HTERT RPE-1 (cell line): ENCODE results near the gene PHIP.

ENCODE experiments used
- in situ Hi-C: fragments of 300-500 bp; cut with MboI; formaldehyde crosslinking; loops from 4 replicates; pipeline ENCODE4 v1.14.3; 2020; ENCODE audit warnings: low sequenced_read_pairs

The PHIP gene

DNA sequence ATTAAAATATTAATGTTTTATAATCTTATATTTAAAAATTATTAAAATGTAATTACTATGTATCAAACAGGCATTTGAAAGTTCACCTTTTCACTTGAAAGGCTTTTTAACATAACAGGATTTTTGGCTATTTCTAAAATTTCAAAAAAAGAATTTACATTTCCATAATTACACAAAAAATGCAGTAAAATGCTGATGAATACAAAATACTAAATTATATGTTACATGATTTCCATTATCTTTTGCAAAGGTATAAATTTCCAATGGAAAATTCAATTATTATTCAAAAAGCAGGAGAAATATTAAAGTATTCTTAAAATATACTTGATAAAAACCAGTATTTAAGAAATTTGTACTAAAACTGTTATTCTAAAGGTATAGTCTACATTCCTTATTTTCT is 66.1 kb downstream of the PHIP start:
- in situ Hi-C loops: no loop called here

DNA sequence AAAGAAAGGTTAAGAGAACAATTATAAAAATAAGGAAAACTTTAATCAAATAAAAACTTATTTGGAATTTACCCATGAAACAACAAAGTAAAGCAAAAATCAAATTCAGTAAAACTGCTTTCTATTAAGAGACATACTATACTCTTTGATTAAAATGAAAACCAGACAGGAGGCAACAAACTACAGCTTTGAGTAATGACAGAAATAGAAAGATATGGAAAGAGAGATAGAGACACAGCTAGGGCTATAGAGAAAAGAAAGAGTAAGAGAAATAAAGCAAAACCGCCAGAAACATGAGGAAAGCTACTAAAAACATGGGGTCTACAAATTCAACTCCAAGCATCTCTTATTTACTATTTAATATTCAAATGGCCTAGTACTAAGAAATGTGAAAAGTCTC is 67.6 kb downstream of the PHIP start:
- in situ Hi-C loops: no loop called here

DNA sequence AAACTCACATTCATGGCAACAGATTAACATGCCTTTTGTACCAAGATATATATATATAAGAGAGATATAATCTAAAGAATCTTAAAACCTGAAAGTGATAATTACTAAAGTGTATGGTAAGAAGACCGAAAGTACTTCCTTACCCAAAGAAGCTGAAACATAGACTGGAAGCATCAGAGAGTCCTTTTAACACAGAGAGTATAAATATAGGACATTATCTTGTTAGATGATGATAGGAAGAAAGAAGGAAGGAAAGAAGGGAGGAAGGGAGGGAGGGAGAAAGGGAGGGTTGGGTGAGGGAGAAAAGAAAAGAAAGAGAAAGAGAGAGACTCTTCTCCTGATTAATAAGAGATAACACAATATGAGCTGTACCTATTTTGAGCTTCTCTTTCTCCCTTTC is 68.2 kb downstream of the PHIP start:
- in situ Hi-C loops: no loop called here

DNA sequence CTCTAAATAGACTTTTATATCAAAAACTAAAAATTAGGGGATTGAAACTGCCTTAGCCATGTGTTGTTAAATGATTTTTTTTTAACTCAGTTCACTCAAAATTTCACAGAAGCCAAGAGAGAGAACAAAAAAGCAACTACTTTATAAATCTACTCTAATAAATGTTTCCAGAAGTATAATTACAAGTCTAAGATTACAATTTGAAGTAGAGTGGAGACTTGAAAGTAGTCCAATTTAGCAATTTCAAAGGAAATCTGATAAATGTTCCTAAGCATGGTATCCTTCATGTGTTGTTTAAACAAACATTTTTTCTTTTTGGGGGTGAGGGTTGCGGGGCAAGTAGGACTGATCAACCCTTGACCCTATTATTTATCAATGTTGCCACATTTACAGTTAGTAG is 72.6 kb downstream of the PHIP start:
- in situ Hi-C loops: no loop called here

DNA sequence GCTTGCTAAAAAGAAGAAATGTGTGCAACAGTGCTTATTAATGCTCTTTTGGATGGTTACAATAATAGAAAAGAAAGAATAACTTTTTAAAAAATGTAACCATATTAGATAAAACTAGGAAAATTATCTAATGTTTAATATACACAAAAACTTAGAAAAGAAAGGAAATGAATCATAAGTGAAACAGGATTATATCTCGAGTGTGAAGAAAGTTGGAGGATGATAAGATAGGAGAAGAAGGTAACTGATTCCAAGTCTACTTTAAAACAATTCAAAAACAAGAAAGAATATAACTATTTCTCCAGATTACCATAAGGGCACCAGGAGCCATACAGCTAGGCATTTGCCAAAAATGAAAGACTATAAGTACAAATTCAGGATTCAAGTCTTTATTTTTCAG is 73.0 kb downstream of the PHIP start:
- in situ Hi-C loops: no loop called here

DNA sequence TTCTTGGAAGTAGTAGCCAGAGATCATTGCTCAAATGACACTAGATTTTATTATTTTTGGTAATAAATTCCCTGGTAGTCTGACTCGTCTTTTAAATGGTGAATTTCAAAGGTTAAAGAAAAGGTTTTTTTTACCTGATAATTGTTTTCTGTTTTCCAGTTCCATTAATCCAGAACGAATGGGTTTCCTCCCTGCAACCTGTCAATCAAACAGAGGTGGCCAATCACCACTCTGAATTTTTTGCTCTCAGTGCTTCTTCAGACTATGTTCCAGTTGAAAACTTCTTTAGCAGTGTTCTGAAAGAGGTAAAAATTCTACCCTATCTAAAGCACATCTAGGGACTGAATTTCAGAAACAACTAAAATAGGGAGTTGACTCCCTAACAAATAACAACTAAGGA is 73.8 kb downstream of the PHIP start:
- in situ Hi-C loops: no loop called here

DNA sequence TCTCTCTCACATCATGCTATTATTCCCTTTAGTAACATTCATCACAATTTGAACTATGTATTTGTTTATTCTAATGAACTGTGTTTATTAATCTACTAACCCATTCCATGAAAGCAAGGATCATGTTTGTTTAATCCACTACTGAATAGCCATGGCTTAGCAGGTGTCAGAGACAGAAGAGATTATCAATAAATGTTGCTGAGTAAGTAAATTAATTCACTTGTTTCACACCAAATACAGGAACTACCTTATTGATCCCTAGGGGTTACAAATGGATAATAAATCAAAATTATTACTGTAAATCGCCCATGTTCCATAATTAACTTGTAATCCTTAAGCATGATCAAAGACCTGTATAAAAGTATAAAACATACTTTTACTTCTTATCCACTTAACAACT is 76.6 kb downstream of the PHIP start:
- in situ Hi-C loops: no loop called here

DNA sequence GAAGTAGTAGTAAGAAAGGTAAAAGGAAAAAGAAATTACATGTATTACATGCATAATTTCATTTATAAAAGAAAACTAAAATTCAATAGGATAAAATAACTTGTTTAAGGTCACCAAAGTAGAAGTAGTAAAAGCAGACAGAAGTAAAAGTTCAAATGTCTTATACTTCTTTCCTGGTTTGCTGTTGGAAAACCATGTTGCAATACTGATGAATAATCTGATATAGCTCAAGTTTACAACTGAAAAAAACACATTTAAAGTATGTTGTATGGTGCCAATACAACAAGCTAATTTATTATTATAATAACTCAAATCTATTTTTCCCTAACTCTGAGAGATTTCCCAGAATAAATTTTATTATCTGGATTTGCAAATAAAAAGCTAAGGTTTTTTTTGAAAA is 78.3 kb downstream of the PHIP start:
- in situ Hi-C loops: no loop called here

DNA sequence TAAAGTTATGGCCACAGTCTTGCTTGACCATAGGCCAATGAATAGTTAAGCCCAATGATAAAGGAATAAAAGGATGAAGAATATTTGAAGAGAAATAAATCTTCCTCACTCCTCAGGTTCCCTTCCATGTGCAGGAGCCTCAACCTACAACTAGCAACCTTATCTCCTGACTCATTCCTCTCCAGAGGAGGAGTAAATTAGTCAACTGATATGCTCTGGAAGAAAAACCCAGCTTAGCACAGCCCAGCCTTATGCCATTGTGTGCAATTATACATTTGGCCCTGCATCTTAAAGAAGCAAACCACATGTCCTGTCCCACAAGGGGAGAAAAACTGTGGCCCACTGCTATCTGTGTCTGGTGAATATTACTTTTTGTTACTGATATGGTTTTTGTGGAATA is 82.1 kb downstream of the PHIP start:
- in situ Hi-C loops: no loop called here

DNA sequence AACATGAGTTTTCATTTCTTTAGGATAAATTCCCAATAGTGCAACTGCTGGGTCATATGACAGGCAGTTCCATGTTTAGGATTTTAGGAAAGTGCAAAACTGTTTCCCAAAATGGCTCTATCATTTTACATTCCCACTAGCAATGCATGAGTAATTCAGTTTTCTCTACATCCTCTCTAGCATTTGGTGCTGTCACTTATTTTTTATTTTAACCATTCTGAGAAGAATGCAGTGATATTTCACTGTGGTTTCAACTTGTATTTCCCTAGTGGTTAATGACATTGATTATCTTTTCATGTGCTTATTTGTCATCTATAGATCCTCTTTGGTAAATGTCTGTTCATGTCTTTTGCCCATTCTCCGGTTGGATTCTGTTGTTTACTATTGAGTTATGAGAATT is 82.7 kb downstream of the PHIP start:
- in situ Hi-C loops: no loop called here

DNA sequence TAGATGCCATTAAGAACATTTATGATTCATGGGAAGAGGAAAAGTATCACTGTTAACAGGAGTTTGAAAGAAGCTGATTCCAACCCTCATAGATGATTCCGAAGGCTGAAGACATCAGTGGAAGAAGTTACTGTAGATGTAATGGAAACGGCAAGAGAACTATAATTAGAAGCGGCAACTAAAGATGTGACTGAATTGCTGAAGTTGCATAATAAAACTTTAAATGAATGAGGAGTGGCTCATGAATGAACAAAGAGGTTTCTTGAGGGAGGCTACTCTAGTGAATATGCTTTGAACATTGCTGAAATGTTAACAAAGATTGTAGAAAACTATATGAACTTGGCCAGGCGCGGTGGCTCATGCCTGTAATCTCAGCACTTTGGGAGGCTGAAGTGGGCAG is 84.1 kb downstream of the PHIP start:
- in situ Hi-C loops: no loop called here

DNA sequence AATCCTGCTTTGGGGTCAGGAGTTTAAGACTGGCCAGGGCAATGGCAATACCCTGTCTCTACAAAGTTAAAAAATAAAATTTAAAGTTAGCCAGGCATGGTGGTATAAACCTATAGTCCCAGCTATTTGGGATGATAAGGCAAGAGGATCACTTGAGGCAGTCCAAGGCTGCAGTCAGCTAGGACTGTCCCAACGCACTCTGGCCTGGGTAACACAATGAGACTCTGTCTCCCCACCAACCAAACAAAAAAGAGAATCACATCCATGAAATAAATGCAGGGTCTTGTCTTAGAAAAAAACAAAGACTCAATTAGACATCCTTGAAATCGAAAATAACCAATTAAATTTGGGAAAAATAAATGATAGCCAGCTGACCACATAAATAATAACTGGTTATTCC is 88.9 kb downstream of the PHIP start:
- in situ Hi-C loops: no loop called here

DNA sequence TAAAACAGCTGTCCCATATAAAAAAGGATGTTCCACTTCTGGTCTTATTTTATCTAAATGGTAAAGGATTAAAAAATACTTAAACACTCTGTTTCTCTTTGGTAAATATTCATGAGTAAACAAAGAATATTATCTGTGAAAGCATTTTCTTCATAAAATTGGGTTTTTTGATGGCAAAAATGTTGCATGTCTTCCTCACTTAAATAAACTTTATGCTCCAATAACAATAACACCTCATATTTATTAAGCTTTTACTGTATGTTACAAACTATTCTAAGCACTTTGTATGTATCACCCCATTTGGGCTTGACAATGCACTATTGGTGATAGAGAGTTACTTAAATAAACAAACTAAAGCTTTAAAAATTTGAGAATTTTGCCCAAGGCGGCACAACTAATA is 91.9 kb downstream of the PHIP start:
- in situ Hi-C loops: no loop called here

DNA sequence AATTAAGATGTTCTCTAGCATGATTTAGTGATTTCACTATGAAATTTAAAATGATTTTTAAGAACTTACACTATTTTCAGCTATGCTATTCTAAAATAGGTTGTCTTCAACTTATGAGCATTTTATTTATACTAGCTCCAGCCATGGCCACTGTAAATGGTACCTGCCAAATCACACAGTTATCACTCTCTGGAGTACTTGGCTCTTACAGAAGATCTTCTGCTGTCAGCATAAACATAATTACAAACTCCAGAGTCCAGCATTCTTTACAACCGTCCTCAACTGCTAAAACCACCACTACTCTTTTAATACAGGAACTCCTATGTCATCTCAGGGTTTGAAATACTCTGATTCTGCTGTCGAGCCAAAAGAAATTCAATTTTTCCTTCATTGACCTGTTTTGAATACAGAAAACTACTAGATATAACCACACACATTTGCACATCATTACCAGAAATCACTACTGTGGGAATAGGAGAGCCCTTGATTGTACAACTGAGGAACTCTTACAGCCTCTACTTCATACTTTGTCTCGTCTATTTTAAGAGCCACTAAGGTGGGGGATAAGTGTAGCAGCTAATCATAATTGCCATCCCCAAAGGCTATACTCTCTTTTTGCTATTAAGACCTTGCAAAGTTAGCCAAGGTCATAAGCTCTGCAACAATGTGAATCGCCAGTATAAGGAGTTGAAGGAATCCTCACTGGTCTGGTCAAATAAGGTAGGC is 93.7 kb downstream of the PHIP start:
- in situ Hi-C loops: no loop called here

DNA sequence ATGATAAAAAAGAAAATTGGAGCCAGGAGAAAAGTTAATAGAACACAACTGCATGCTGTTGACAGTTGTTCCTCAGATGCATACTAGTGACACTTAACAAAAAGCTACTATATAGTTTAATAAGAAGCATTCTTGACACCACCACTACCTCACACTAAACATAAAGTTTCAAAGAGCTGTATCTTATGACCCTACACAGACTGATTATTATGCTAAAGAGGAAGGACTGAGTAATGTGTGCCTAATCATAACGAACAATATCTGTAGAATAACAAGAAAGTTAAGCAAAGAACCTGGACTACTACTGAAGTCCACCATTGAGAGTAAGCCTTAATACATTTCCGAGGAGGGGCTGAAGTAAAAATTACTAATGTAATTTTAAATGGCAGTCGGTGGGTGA is 110.9 kb downstream of the PHIP start:
- in situ Hi-C loops: no loop called here

DNA sequence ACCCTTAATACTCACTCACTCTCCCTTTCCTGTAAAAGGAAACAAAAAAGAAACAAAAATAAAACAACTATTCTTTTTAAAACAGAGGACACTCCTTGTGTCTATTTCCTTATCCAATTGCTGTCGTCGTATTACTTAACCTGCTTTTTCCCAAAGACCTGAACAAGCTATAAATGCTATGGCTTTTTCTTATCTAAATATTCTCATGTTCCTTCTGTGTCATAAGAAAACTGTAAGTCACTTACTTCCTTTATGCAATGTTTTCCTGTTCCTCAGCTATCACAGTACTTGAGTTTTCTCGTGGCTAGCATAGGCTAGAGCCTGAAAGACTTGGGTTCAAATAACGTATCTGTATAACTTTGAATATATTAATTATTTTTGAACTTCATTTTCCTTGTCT is 111.5 kb downstream of the PHIP start:
- in situ Hi-C loops: no loop called here

DNA sequence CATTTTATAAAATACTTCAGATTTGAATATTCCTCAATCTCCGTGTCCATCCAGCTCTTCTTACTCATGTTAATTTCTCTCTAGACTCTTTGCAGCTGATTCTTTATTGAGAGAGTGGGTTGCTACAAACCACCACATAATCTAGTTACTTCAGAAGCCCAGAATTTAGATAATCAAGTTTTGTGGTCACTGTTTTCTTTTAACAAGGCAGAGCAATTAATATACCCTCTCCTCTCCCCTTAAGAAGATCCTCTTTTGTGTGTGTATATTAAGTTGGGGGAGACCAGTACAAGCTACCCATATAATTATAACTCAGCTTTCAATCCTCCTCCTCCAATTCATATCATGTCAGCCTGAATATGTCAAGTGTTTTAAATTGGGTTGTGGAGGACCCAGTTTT is 115.6 kb downstream of the PHIP start:
- in situ Hi-C loops: no loop called here

DNA sequence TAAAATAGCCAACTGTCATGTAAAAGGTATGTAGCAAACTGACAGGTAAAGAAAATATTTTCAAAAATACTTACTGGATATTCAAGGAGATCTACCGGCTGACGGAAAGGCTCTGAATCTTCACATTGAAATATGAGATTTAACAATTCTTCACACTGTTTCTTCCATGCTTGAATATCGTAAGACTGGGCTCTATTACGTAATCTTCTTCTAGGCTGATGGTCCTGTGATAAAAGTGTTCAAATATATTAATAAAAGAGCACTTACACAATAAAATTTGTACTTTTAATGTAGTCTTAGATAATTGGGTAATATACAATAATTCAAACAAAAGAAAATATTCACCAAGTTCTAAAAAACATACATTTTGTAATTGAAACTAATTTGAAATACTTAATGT is 123.3 kb downstream of the PHIP start:
- in situ Hi-C loops: no loop called here

DNA sequence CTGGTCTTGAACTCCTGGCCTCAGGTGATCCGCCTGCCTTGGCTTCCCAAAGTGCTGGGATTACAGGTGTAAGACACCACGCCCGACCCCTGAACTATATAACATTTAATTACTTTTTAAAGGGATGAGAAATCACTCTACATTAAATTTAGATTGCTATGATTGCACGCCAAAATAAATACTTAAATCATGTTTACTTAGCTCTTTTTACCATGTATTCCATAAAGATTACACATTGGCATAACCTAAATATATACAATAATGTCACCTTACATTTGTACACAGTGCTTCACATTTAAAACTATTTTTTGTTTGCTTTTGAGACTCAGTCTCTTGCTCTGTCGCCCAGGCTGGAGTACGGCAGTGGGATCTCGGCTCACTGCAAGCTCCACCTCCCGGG is 124.3 kb downstream of the PHIP start:
- in situ Hi-C loops: no loop called here

DNA sequence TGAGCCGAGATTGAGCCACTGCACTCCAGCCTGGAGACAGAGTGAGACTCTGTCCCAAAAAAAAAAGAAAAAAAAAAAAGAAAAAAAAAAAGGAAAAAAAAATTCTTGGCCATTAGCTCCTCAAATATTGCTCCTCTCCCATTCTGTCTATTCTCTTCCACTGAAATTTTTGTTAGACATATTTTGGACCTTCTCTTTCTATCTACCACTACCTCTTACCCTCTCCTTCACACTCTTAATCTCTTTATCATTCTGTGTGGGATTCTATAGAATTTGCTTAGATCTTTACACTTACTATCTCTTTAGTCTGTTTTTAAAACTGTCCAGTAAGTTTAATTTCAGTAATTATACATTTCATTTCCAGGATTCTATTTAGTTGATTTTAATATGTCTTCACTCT is 125.7 kb downstream of the PHIP start:
- in situ Hi-C loops: no loop called here

DNA sequence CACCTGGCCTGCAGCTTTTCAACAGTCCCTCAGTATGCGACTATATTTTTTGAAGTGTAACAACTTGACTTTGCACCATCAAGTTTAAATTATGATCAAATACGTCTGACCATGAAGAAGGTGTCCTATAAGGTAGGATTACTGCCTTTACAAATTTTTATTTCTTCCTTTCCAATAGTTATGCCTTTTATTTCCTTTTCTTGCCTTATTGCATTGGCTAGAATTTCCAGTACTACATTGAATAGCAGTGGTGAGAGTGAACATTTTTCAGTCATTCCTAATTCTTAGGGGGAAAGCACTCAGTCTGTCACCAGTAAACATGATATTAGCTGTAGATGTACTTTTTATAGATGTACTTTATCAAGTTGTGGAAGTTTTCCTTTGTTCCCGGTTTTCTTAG is 129.3 kb downstream of the PHIP start:
- in situ Hi-C loops: no loop called here

DNA sequence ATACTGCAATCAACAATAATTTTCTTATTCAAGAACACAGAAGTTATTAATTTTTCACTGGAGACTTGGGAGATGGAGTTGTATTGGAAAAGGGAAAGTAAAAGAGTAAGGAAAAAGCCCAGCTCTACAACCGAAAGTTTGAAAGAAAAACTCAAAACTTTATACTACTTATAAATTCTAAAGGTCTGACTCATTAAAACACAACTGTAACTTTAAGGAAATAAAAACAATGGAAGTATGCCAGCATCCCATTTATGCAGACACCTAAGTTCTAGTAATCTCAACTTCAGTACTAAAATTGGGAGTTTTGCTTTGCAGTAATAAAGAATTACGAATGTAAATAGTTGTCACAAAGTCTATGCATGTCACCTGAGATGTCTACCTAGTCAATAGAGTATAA is 130.1 kb downstream of the PHIP start:
- in situ Hi-C loops: no loop called here

DNA sequence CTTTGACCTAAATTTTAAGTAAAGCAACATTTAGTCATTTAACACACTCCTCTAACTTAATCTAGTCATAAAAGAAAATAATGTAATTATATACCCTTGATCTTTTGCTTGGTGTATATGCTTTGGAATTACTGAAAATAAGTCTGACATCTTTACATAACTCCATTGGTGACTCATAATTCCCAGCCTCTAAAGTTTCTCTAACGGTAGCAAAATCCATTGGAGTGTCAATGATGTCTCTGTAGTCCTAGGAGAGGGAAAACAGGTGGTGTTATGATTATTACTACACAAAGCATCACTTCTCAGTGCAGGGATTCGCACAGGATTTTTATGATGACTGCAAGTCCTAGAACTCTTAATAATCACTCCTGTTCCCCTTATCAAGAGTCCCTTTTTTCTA is 130.5 kb downstream of the PHIP start:
- in situ Hi-C loops: no loop called here

DNA sequence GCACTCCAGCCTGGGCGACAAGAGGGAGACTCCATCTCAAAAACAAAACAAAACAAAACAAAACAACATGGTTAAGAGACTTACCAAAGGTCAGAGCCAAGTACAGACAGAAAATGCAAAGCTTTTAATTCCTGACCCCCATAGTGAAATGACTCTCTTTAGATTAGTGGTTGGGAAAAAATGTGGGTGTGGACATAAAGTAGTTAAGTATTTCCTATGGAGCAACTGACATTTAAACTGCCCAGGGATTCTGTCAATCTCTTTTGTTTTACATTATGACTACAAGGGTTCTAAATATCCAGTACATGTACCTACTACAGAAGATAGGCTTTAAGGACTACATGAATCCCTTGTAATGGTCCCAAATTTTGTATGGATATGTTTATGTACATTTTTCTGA is 135.6 kb downstream of the PHIP start:
- in situ Hi-C loops: no loop called here
